Esophagus mucosa (tissue), 1 donor: ENCODE measurements around the gene ADSS2. TPM values are rescaled to one million over a fixed set of nuclear protein-coding genes. Genes with fewer than 3 reads are reported as not detected.
A peak's percentile ranks its signal among the peaks of the same experiment; 100 is the strongest.
"Not testable (repeated sequence)": the region's sequence is repeated elsewhere in the genome, so short reads cannot be mapped to it uniquely, and the experiment has no call there.

ENCODE experiments used
- ATAC-seq: fragments of 200-7000 bp; cut with Tn5 transposase; one replicate; pipeline ENCODE4 v1.9.1; 2020
- total RNA-seq: library from RNA; stranded (reverse); gene quantifications from one replicate; pipeline ENCODE4 v1.2.4, GENCODE V29; 2023
- donor health status: DM: yes; HTN: yes; CAD: no.

Gene ADSS2
- 26.3 TPM for total RNA-seq

GRCh38 chr1:244451539-244451950 is at the start of gene ADSS2:
Gene ADSS2, minus strand, starts transcription at chr1:244451909. Its CDS starts 92 bp downstream, at chr1:244451817.
- ATAC-seq: no peak

- not testable (repeated sequence) for ATAC-seq
These were observed 48.8 kb upstream of the ADSS2 start for GRCh38 chr1:244500515-244500914.

- not testable (repeated sequence) for ATAC-seq
These were observed 47.8 kb upstream of the ADSS2 start for GRCh38 chr1:244499484-244499883.

- ATAC-seq: no peak
These were observed 46.1 kb upstream of the ADSS2 start for GRCh38 chr1:244497805-244498204.

- ATAC-seq: peak; percentile 65
These were observed 44.5 kb upstream of the ADSS2 start for GRCh38 chr1:244496186-244496585.

- ATAC-seq: no peak
These were observed 42.9 kb upstream of the ADSS2 start for GRCh38 chr1:244494653-244495052.

GRCh38 chr1:244484971-244485370 is 33.3 kb upstream of the ADSS2 start:
- ATAC-seq: not testable (repeated sequence)

GRCh38 chr1:244473059-244473605 is 21.4 kb upstream of the ADSS2 start:
- ATAC-seq: no peak

- ATAC-seq: no peak
These were observed 15.0 kb upstream of the ADSS2 start for GRCh38 chr1:244466724-244467123.

GRCh38 chr1:244461245-244462071 is 9.7 kb upstream of the ADSS2 start, which contains the start of gene CATSPERE:
Gene CATSPERE, plus strand, starts transcription at chr1:244461273. Its CDS starts 157 bp downstream, at chr1:244461430.
- peak; percentile 99 for ATAC-seq

GRCh38 chr1:244460197-244460596 is 8.5 kb upstream of the ADSS2 start:
- ATAC-seq: no peak

GRCh38 chr1:244458781-244459180 is 7.1 kb upstream of the ADSS2 start:
- ATAC-seq: no peak

- no peak for ATAC-seq
These were observed 4.9 kb upstream of the ADSS2 start for GRCh38 chr1:244456586-244456985.

- no peak for ATAC-seq
These were observed 2.7 kb upstream of the ADSS2 start for GRCh38 chr1:244454412-244454811.

- peak; percentile 99 for ATAC-seq
These were observed 464 bp upstream of the ADSS2 start for GRCh38 chr1:244451951-244452795.

- peak; percentile 7 for ATAC-seq
These were observed 841 bp downstream of the ADSS2 start for GRCh38 chr1:244450597-244451538.

- no peak for ATAC-seq
These were observed 1.7 kb downstream of the ADSS2 start for GRCh38 chr1:244449936-244450508.

- no peak for ATAC-seq
These were observed 3.3 kb downstream of the ADSS2 start for GRCh38 chr1:244448279-244449036.

GRCh38 chr1:244447552-244447951 is 4.2 kb downstream of the ADSS2 start:
- no peak for ATAC-seq

GRCh38 chr1:244447024-244447423 is 4.7 kb downstream of the ADSS2 start:
- no peak for ATAC-seq
